BE2C (cell line): ENCODE data around the gene MUS81.
"Not testable (repeated sequence)": the region's sequence is repeated elsewhere in the genome, so short reads cannot be mapped to it uniquely, and the experiment has no call there.

Source experiments
- DNase-seq: peaks from one replicate; pipeline ENCODE4 v3.0.0-alpha.2; 2020
- H3K27me3 ChIP-seq: fragments of 250-450 bp; sonication (Bioruptor Pico); 2 replicates; pipeline ENCODE4 v1.5.1; 2020; ENCODE audit warnings: mild to moderate bottlenecking
- H3K36me3 ChIP-seq: fragments of 250-450 bp; sonication (Bioruptor Pico); 2 replicates; pipeline ENCODE4 v1.5.1; 2020; ENCODE audit warnings: mild to moderate bottlenecking
- H3K4me1 ChIP-seq: fragments of 250-450 bp; sonication (Bioruptor Pico); 2 replicates; pipeline ENCODE4 v1.5.1; 2020
- H3K4me3 ChIP-seq: 2 replicates; pipeline ENCODE4 v1.5.1; 2011; ENCODE audit warnings: low read depth, low read length
- H3K9me3 ChIP-seq: fragments of 250-450 bp; sonication (Bioruptor Pico); 2 replicates; pipeline ENCODE4 v1.5.1; 2020
- TF ChIP-seq, protein P1 (sequence below): IDR thresholded peaks from 2 replicates; pipeline ENCODE4 v1.5.1; 2012; ENCODE audit warnings: mild to moderate bottlenecking, low read depth, low read length

Gene MUS81

GRCh38 chr11:65829459-65829858, 30.8 kb upstream of the MUS81 start:
- no peak for DNase-seq
- Histone ChIP-seq H3K27me3 (no peaks in the 10 kb centered on the region), H3K36me3 (no peaks in the 10 kb centered on the region), H3K4me1 (no peaks in the 10 kb centered on the region), H3K9me3 (no peaks in the 10 kb centered on the region), H3K4me3 (no peak overlapping the region)
- TF ChIP-seq, protein P1, sequence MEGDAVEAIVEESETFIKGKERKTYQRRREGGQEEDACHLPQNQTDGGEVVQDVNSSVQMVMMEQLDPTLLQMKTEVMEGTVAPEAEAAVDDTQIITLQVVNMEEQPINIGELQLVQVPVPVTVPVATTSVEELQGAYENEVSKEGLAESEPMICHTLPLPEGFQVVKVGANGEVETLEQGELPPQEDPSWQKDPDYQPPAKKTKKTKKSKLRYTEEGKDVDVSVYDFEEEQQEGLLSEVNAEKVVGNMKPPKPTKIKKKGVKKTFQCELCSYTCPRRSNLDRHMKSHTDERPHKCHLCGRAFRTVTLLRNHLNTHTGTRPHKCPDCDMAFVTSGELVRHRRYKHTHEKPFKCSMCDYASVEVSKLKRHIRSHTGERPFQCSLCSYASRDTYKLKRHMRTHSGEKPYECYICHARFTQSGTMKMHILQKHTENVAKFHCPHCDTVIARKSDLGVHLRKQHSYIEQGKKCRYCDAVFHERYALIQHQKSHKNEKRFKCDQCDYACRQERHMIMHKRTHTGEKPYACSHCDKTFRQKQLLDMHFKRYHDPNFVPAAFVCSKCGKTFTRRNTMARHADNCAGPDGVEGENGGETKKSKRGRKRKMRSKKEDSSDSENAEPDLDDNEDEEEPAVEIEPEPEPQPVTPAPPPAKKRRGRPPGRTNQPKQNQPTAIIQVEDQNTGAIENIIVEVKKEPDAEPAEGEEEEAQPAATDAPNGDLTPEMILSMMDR: no peak

DNA sequence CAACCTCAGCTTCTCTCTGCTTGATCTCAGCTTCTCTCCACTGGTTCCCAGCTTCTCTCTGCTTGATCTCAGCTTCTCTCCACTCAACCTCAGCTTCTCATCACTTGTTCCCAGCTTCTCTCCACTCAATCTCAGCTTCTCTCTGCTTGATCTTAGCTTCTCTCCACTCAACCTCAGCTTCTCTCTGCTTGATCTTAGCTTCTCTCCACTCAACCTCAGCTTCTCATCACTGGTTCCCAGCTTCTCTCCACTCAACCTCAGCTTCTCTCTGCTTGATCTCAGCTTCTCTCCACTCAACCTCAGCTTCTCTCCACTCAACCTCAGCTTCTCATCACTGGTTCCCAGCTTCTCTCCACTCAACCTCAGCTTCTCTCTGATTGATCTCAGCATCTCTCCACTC, 28.0 kb upstream of the MUS81 start:
- not testable (repeated sequence) for H3K4me3 ChIP-seq, H3K27me3 ChIP-seq, DNase-seq, H3K9me3 ChIP-seq, H3K4me1 ChIP-seq, H3K36me3 ChIP-seq

DNA sequence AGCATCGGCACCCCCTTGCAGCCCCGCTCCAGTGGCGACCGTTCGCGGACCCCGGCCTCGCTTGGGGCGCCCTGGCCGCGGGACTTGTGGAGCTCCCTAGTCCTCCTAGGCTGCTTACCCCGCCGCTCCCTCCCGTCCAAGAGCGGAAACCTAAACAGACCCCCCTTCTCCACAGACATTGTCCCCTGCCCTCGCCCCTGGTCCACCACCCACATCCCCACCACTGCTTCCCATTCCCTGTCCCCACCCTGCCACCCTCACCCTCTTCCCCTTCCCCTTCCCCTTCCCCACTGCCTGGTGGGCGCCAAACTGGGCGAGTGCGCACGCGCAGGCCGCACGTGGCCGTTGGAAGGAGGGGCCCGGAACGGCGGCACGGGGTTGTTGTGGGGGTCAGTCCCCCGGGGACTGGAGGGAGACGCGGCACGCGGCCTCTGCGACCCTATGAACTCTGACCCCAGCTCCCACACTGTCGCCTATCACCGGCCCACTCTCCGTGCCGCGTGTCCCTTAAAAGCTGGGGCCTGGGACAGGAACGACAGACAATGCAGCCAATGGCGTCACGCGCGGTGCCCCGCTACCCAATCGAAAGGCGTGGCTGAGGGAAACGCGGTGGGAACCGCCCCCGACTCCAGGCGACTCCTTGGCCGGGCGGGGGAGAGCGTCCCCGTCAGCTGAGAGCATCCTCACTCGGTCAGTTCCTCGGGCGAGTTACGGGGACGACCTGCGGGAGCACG, 26.8 kb upstream of the MUS81 start, which contains the start of gene SNX32:
SNX32 (plus strand) TSS at position 667 of the 734 bp plus-strand sequence. CDS start 103 bp downstream, outside the sequence.
- peak within 1 kb of the TSS; percentile 86 for H3K4me3 ChIP-seq
- H3K9me3 ChIP-seq: no peaks in the 10 kb centered on the region
- no peaks in the 10 kb centered on the region for H3K4me1 ChIP-seq
- peak; percentile 96 for DNase-seq
- TF ChIP-seq, protein P1: no peak
- no peaks in the 10 kb centered on the region for H3K36me3 ChIP-seq
- no peaks in the 10 kb centered on the region for H3K27me3 ChIP-seq

- peak overlapping the region; percentile 86 for H3K4me3 ChIP-seq
- H3K4me1 ChIP-seq: no peaks in the 10 kb centered on the region
- H3K36me3 ChIP-seq: no peaks in the 10 kb centered on the region
- no peaks in the 10 kb centered on the region for H3K9me3 ChIP-seq
- DNase-seq: no peak
- no peaks in the 10 kb centered on the region for H3K27me3 ChIP-seq
- TF ChIP-seq, protein P1: no peak
These were observed 26.0 kb upstream of the MUS81 start for GRCh38 chr11:65834202-65834601.

DNA sequence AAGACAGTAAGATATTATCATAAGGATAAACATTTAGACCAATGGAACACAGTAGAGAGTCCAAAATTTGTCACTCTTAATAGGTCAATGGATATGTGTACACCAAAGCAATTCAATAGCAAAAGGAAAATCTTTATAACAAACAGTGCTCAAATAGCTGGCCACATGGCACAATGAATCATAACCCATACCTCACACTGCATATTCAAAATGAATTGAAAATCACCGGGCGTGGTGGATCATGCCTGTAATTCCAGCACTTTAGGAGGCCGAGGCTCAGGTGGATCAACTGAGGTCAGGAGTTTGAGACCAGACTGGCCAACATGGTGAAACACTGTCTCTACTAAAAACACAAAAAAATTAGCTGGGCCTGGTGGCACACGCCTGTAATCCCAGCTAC, 18.1 kb upstream of the MUS81 start:
- TF ChIP-seq, protein P1: no peak
- no peak overlapping the region for H3K4me3 ChIP-seq
- H3K36me3 ChIP-seq: no peaks in the 10 kb centered on the region
- no peak for DNase-seq
- H3K9me3 ChIP-seq: no peaks in the 10 kb centered on the region
- H3K4me1 ChIP-seq: no peaks in the 10 kb centered on the region
- no peaks in the 10 kb centered on the region for H3K27me3 ChIP-seq

DNA sequence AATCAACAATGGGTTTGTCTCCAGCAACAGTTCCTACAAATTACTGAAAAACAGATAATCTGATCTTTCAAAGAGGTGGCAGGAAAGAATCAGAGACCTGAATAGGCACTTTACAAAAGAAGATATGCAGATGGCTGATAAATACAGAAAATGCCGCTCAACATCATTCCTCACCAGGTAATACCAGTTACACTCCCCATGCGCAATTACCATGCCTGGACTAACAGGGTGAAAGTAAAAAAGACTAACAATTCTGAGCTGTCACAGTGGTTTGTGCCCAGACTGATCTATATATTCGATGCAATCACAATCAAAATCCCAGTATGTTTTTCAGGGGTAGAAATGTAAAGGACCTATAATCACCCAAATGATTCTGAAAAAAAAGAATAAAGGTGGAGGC, 16.4 kb upstream of the MUS81 start:
- H3K4me1 ChIP-seq: no peaks in the 10 kb centered on the region
- H3K36me3 ChIP-seq: no peaks in the 10 kb centered on the region
- no peaks in the 10 kb centered on the region for H3K9me3 ChIP-seq
- no peak overlapping the region for H3K4me3 ChIP-seq
- no peak for DNase-seq
- no peaks in the 10 kb centered on the region for H3K27me3 ChIP-seq
- TF ChIP-seq, protein P1: no peak
